ENCODE measurements around the gene ARHGEF38.

DNA sequence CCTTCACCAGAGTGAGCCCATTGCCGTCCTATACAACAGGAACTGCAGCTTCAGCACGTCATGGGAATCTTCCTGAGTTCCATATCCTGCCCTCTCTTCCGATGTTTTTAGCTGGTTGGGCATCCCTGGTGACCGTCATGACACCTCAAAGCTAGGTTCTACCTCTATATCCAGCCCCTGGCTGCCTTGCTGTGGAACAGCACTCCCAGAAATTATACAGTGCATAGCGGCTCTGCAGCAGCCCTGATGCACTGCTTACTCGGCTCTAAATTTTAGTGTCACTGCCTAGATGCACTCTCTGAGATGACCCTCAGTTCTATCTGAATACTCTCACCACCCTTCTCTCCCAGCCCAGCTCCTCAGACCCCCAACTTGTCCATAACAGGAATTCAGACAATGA lies 44.3 kb downstream of the ARHGEF38 start:
- TF ChIP-seq, protein P1, sequence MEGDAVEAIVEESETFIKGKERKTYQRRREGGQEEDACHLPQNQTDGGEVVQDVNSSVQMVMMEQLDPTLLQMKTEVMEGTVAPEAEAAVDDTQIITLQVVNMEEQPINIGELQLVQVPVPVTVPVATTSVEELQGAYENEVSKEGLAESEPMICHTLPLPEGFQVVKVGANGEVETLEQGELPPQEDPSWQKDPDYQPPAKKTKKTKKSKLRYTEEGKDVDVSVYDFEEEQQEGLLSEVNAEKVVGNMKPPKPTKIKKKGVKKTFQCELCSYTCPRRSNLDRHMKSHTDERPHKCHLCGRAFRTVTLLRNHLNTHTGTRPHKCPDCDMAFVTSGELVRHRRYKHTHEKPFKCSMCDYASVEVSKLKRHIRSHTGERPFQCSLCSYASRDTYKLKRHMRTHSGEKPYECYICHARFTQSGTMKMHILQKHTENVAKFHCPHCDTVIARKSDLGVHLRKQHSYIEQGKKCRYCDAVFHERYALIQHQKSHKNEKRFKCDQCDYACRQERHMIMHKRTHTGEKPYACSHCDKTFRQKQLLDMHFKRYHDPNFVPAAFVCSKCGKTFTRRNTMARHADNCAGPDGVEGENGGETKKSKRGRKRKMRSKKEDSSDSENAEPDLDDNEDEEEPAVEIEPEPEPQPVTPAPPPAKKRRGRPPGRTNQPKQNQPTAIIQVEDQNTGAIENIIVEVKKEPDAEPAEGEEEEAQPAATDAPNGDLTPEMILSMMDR (IDR thresholded peaks at IDR 0.05), result no peak
- no peak for TF ChIP-seq POLR2A (IDR thresholded peaks at IDR 0.05)

Measured in heart left ventricle (tissue), 13 donors.